ENCODE measurements around the gene SUSD3. TPM values are rescaled to one million over a fixed set of nuclear protein-coding genes. Genes with fewer than 3 reads are reported as not detected.

Gene SUSD3
- polyA plus RNA-seq, 1 experiment, result 1.9 TPM

GRCh38 chr9:93096131-93096802 lies 37.8 kb downstream of the SUSD3 start, which contains the start of gene CARD19:
CARD19 (plus strand) TSS chr9:93096217; CDS start chr9:93096346, 129 bp downstream.
- ChIA-PET POLR2A (no interaction called here), CTCF (interaction anchor here (5.7 kb wide), 1 partner anchor 13 kb away, joined by 28 read pairs; no protein-coding TSS in a partner anchor)
- Histone ChIP-seq H3K4me3 (ENCODE audit: low read depth, low read length) (peak within 1 kb of the TSS; percentile 73), H3K27me3 (ENCODE audit: control insufficient read depth, insufficient read depth, low read length) (no peaks in the 10 kb centered on the region), H3K36me3 (ENCODE audit: control insufficient read depth, insufficient read depth, low read length) (no peaks in the 10 kb centered on the region)
- no peak for TF ChIP-seq CTCF (IDR thresholded peaks at IDR 0.05; ENCODE audit: insufficient read depth, low read depth, low read length)
- DNase-seq (ENCODE audit: low read depth), result no peak

- DNase-seq (ENCODE audit: low read depth), result no peak
- ChIA-PET CTCF (interaction anchor here (5.7 kb wide), 1 partner anchor 12 kb away, joined by 28 read pairs; no protein-coding TSS in a partner anchor), POLR2A (no interaction called here)
- no peak for TF ChIP-seq CTCF (IDR thresholded peaks at IDR 0.05; ENCODE audit: insufficient read depth, low read depth, low read length)
- H3K27me3 ChIP-seq (ENCODE audit: control insufficient read depth, insufficient read depth, low read length), result no peaks in the 10 kb centered on the region
- peak overlapping the region; percentile 73 for H3K4me3 ChIP-seq (ENCODE audit: low read depth, low read length)
- no peaks in the 10 kb centered on the region for H3K36me3 ChIP-seq (ENCODE audit: control insufficient read depth, insufficient read depth, low read length)
Measured at GRCh38 chr9:93096811-93097382, 38.4 kb downstream of the SUSD3 start.

DNA sequence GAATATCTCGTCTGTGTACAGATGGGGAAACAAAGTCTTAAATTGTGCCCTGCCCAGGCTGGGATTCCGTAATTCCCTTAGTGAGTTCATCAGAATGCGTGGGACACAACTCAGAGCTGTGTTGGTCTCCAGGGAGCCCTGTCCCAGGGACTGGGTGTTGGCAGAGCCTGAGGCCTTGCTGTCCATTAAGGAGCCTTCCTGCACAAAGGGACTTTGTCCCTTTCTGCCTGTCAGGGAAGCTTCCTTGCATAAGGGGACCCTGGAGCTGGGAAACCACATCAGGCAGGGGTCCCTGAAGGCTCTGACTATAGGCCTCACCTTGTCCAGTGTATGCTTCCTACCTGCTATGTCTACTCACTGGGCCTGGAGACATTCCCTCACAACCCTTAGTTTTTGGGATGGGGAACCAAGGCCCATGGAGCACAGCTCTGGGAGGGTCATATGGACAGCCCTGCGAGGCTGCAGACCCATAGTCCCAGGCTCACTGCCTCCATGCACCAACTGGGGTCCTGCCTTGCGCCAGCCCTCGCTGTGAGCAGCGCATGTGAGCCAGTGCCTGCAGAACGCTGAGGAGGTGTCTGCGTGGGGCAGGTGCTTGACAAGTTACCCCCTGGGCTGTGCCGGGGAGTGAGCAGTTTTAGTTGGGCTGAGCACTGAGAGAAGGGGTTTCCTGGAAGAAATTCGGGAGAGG lies 39.2 kb downstream of the SUSD3 start:
- POLR2A ChIA-PET, result no interaction called here
- H3K27me3 ChIP-seq (ENCODE audit: control insufficient read depth, insufficient read depth, low read length), result no peaks in the 10 kb centered on the region
- DNase-seq (ENCODE audit: low read depth), result no peak
- H3K36me3 ChIP-seq (ENCODE audit: control insufficient read depth, insufficient read depth, low read length), result no peaks in the 10 kb centered on the region
- CTCF ChIA-PET, result interaction anchor here (5.7 kb wide), 1 partner anchor 11 kb away, joined by 28 read pairs; no protein-coding TSS in a partner anchor
- H3K4me3 ChIP-seq (ENCODE audit: low read depth, low read length), result peak overlapping the region; percentile 73
- no peak for TF ChIP-seq CTCF (IDR thresholded peaks at IDR 0.05; ENCODE audit: insufficient read depth, low read depth, low read length)

- DNase-seq (ENCODE audit: low read depth), result peak; percentile 84
- ChIA-PET POLR2A (interaction anchor here (0.6 kb wide), 1 partner anchor 580 kb away, joined by 5 read pairs; no protein-coding TSS in a partner anchor), CTCF (interaction anchor here (1.4 to 5.7 kb wide), 2 partner anchors 11 to 94 kb away, joined by 3 to 28 read pairs; no protein-coding TSS in a partner anchor)
- Histone ChIP-seq H3K36me3 (ENCODE audit: control insufficient read depth, insufficient read depth, low read length) (no peaks in the 10 kb centered on the region), H3K4me3 (ENCODE audit: low read depth, low read length) (no peak overlapping the region), H3K27me3 (ENCODE audit: control insufficient read depth, insufficient read depth, low read length) (no peaks in the 10 kb centered on the region)
- TF ChIP-seq CTCF (IDR thresholded peaks at IDR 0.05; ENCODE audit: insufficient read depth, low read depth, low read length), result no peak
Measured at GRCh38 chr9:93098236-93098946, 39.9 kb downstream of the SUSD3 start.
